WERI-Rb-1 (cell line): Measurements from ENCODE around the gene DIO1.
"Not testable (repeated sequence)": the region's sequence is repeated elsewhere in the genome, so short reads cannot be mapped to it uniquely, and the experiment has no call there.

Experiments
- DNase-seq: peaks from one replicate; pipeline ENCODE4 v3.0.0-alpha.2; 2020
- H3K27ac ChIP-seq: fragments of 250-450 bp; sonication (Bioruptor Pico); 2 replicates; pipeline ENCODE4 v1.5.1; 2020; ENCODE audit warnings: mild to moderate bottlenecking, moderate library complexity
- H3K27me3 ChIP-seq: fragments of 250-450 bp; sonication (Bioruptor Pico); 2 replicates; pipeline ENCODE4 v1.5.1; 2021; ENCODE audit warnings: mild to moderate bottlenecking, low read depth, moderate library complexity; ENCODE audit not compliant: insufficient read depth, severe bottlenecking
- H3K36me3 ChIP-seq: fragments of 250-450 bp; sonication (Bioruptor Pico); 2 replicates; pipeline ENCODE4 v1.5.1; 2020; ENCODE audit warnings: mild to moderate bottlenecking, moderate library complexity
- H3K4me3 ChIP-seq: 2 replicates; pipeline ENCODE4 v1.5.1; 2011; ENCODE audit warnings: low read depth, mild to moderate bottlenecking, control low read depth, low read length
- H3K9me3 ChIP-seq: fragments of 250-450 bp; sonication (Bioruptor Pico); 2 replicates; pipeline ENCODE4 v1.5.1; 2021; ENCODE audit warnings: mild to moderate bottlenecking, moderate library complexity; ENCODE audit not compliant: severe bottlenecking
- CTCF ChIP-seq: IDR thresholded peaks from 2 replicates; pipeline ENCODE4 v1.5.1; 2011; ENCODE audit warnings: low read depth, mild to moderate bottlenecking, control low read depth, inconsistent platforms, low read length

The DIO1 gene

DNA sequence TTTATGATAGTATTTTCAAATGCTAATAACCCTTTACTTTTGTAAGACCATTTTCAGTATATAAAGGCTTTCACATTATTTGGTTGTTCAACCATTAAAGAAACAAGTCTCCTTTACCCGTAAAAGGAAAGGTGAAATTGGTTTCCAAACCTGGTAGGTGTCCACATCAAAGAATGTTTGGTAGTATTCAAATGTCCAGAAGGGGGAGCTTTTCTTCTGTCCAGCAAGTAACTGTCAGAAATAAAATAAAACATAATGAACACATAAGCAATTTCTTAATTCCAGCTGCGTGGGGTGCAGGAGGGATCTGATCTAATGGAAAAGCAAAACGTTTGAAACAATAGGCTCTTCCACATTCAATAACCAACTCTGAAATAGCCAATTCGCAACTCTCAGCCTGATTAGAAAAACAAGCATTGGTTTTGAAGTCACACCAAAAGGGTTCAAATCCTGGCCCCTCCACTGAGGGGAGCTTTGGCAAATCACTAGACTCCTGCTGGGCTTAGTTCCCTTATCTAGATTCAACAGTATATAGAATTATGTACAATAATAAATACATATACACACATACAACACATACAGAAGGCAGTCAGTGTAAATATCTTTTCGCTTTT is 15.4 kb upstream of the DIO1 start:
- Histone ChIP-seq H3K4me3 (no peak overlapping the region), H3K9me3 (peaks cover 2% of the 10 kb centered on the region), H3K27me3 (no peaks in the 10 kb centered on the region), H3K27ac (no peak overlapping the region), H3K36me3 (no peaks in the 10 kb centered on the region; the same call in 1 of the 2 replicates)
- DNase-seq: no peak
- TF ChIP-seq CTCF: peak; percentile 43

DNA sequence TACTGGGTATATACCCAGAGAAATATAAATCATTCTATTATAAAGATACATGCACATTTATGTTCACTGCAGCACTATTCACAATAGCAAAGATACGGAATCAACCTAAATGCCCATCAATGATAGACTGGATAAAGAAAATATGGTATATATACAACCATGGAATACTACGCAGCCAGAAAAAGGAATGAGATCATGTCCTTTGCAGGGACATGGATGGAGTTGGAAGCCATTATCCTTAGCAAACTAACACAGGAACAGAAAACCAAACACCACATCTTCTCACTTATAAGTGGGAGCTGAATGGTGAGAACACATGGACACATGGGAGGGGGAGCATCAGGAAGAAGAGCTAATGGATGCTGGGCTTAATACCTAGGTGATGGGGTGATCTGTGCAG is 12.1 kb upstream of the DIO1 start:
- not testable (repeated sequence) for H3K36me3 ChIP-seq

GRCh38 chr1:53883600-53883999 is 10.4 kb upstream of the DIO1 start:
- H3K9me3 ChIP-seq, H3K4me3 ChIP-seq, DNase-seq, H3K36me3 ChIP-seq, H3K27ac ChIP-seq, H3K27me3 ChIP-seq: not testable (repeated sequence)

More for the DNA sequence above, 12.1 kb upstream of the DIO1 start:
- not testable (repeated sequence) for H3K9me3 ChIP-seq, H3K4me3 ChIP-seq, DNase-seq, H3K27me3 ChIP-seq, H3K27ac ChIP-seq

DNA sequence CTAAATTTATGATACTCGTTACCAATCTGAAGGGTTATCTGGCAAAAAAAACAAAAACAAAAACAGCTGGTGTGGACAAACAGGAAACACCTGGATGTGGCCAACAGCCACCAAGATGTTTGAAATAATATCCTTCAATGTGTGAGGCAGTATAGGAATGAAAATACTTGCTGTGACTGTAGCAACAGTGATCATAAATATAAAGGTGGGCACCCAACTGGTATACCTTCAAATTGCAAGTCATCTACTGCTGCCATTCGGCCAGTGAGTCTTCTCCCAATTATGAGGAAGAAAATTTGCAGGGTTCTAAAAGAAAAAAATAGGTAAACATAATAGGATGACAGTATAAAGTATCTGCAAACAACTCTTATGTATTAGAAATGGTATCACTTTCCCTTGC is 5.3 kb upstream of the DIO1 start:
- Histone ChIP-seq H3K4me3 (no peak overlapping the region), H3K36me3 (peaks cover 2% of the 10 kb centered on the region; the same call in 1 of the 2 replicates), H3K27me3 (no peaks in the 10 kb centered on the region), H3K9me3 (no peaks in the 10 kb centered on the region), H3K27ac (no peak overlapping the region)
- no peak for DNase-seq
- no peak for TF ChIP-seq CTCF

DNA sequence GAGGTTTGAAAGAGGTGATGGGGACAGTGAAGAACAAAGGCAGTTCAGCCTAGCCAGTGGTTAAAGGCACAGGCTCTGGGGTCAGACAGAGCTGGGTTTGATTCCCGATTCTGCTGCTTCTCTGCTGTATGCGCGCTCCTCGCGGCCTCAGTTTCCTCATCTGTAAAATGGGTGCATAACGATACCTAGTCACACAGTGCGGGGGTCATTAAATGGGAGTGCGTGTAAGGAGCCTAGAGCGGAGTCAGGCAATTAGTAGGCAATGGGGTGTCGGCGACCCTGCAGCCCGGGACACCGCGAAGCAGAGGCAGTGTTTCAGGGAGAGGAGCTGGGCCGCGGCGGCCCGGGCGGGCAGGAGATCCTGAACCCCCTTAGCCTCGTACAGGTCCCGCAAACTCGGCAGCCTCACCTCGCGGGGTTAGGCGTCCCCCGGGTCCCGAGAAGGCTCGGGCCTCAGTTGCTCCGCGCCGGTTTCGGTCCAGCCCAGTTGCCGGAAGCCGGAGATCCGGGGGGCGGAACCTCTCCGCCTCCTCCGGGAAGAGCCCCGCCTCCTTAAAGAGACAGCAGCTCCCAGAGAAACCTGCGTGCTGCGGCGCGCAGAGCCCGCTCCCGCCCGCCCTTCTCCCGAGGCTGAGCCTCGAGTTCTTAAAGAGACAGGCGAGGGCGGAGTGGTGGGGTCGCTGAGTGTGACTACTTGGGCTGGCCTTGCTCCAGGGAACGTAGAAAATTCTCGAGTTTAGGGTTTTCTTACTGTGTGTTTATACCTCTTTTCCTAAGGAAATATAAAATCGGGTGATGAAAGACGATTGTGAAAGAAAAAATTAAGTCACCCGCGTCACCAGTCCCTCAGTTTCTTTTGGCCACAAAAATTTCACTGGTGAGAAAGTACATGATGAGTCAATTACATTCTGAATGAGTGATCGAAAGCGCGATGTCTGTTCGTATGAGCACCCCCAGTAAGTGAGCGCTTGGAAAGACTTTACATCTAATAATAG is 4.4 kb upstream of the DIO1 start, which contains the start of gene YIPF1:
Gene YIPF1, minus strand, starts transcription at position 494 of the 995 bp plus-strand sequence. CDS start 860 bp downstream, outside the sequence.
- peak; percentile 89 for DNase-seq
- peak within 1 kb of the TSS; percentile 35 for H3K27ac ChIP-seq

DNA sequence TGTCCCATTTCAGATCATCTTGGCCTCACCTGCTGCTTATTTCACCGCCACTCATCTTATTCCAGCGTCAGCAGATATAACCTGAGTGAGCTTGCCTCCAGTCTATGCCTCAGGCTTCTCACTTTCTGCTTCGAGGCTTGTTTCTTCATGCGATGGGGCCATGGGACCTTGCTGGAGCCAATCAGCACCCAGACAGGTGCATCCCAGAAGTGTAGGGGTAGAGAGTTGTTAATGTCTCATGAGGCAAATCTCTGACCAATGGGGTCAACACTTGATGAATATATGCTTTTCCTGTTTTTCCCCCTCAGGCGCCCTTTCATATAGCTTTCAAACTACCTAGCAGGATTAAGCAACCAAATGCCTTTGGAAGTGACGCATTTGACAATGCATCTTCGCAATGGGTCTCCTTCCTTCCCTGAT is 3.5 kb upstream of the DIO1 start:
- Histone ChIP-seq H3K4me3 (peak overlapping the region; percentile 60; the same call in 1 of the 2 replicates), H3K9me3 (no peaks in the 10 kb centered on the region), H3K27me3 (no peaks in the 10 kb centered on the region), H3K36me3 (peaks cover 2% of the 10 kb centered on the region; the same call in 1 of the 2 replicates), H3K27ac (no peak overlapping the region)
- no peak for DNase-seq
- TF ChIP-seq CTCF: no peak

More for the DNA sequence above, 4.4 kb upstream of the DIO1 start, which contains the start of gene YIPF1:
- Histone ChIP-seq H3K27me3 (no peaks in the 10 kb centered on the region), H3K9me3 (no peaks in the 10 kb centered on the region), H3K4me3 (peak within 1 kb of the TSS; percentile 60), H3K36me3 (peaks cover 2% of the 10 kb centered on the region; the same call in 1 of the 2 replicates)
- no peak for TF ChIP-seq CTCF
